GM12878 (cell line): ENCODE data around the gene REEP1. TPM values are rescaled to one million over a fixed set of nuclear protein-coding genes. Genes with fewer than 3 reads are reported as not detected.
A peak's percentile ranks its signal among the peaks of the same experiment; 100 is the strongest.

Experiments used
- ATAC-seq: fragments of 200-7000 bp; cut with Tn5 transposase; 3 replicates; pipeline ENCODE4 v1.9.1; 2020; ENCODE audit warnings: mild to moderate bottlenecking, moderate library complexity
- BruUV-seq: library from RNA; stranded (reverse); fragments of 400-500 nt; replicated peaks from 2 replicates; lab custom pipeline; 2021; lab: Mats Ljungman, UMichigan
- CTCF ChIA-PET: fragments of 300-600 bp; sonication (Branson Sonifier 250); formaldehyde crosslinking; extraction: SDS; loops from one replicate; lab custom pipeline; 2021; ENCODE audit warnings: inconsistent platforms; lab: Yijun Ruan, JAX
- POLR2A ChIA-PET: fragments of 350-600 bp; formaldehyde crosslinking; extraction: SDS; loops from one replicate; lab custom pipeline; 2021; ENCODE audit warnings: inconsistent platforms; lab: Charles Lee
- RAD21 ChIA-PET: fragments of 300-600 bp; sonication (Branson Sonifier 250); formaldehyde crosslinking; loops from one replicate; lab custom pipeline; 2023; ENCODE audit warnings: antibody characterized with exemption; ENCODE audit not compliant: unreplicated experiment; lab: Charles Lee
- SMC1A ChIA-PET: fragments of 300-600 bp; sonication (Branson Sonifier 250); formaldehyde crosslinking; loops from one replicate; lab custom pipeline; 2023; ENCODE audit not compliant: unreplicated experiment, uncharacterized antibody; lab: Charles Lee
- DNase-seq: peaks from one replicate; pipeline ENCODE4 v3.0.0-alpha.2; 2011; ENCODE audit warnings: low read depth, low spot score
- FAIRE-seq: peaks from 3 replicates; lab custom pipeline; 2011; peaks lifted over from hg19 to GRCh38; lab: Jason Lieb, UNC
- H2AFZ ChIP-seq: 2 replicates; pipeline ENCODE4 v1.6.0; 2011; ENCODE audit warnings: low read depth, low read length, control low read depth; ENCODE audit not compliant: control insufficient read depth
- H3K27ac ChIP-seq: 2 replicates; pipeline ENCODE4 v1.5.1; 2011; ENCODE audit warnings: control low read depth; ENCODE audit not compliant: control insufficient read depth, insufficient read depth
- H3K27me3 ChIP-seq, 2 experiments: replicated peaks in 1 of 2; 2 replicates each; pipeline versions ENCODE4 v1.6.0 to v1.6.1; 2011; ENCODE audit warnings: low read length in 1 of 2; ENCODE audit not compliant: control insufficient read depth in 2 of 2, insufficient read depth in 2 of 2
- H3K36me3 ChIP-seq, 2 experiments: 2 replicates each; pipeline ENCODE4 v1.5.1; 2011; ENCODE audit warnings: low read length in 1 of 2; ENCODE audit not compliant: control insufficient read depth in 2 of 2, insufficient read depth in 2 of 2
- H3K4me1 ChIP-seq: 2 replicates; pipeline ENCODE4 v1.6.1; 2011; ENCODE audit warnings: mild to moderate bottlenecking, low read length, moderate library complexity, mixed read lengths; ENCODE audit not compliant: control insufficient read depth, insufficient read depth
- H3K4me2 ChIP-seq: 2 replicates; pipeline ENCODE4 v1.6.0; 2011; ENCODE audit warnings: control low read depth; ENCODE audit not compliant: control insufficient read depth, insufficient read depth
- H3K4me3 ChIP-seq: fragments of 200-600 bp; sonication (generic); 2 replicates; pipeline ENCODE4 v1.5.1; 2016
- H3K79me2 ChIP-seq: 2 replicates; pipeline ENCODE4 v1.6.0; 2011; ENCODE audit warnings: low read length; ENCODE audit not compliant: control insufficient read depth, insufficient read depth
- H3K9ac ChIP-seq: 2 replicates; pipeline ENCODE4 v1.8.0; 2011; ENCODE audit warnings: low read length, control low read depth, mixed read lengths; ENCODE audit not compliant: control insufficient read depth, insufficient read depth
- H3K9me3 ChIP-seq: replicated peaks from 3 replicates; pipeline ENCODE4 v1.5.1; 2011; ENCODE audit warnings: mild to moderate bottlenecking, low read length; ENCODE audit not compliant: control insufficient read depth, insufficient read depth
- H4K20me1 ChIP-seq: 2 replicates; pipeline ENCODE4 v1.6.0; 2011; ENCODE audit not compliant: control insufficient read depth, insufficient read depth
- CHD2 ChIP-seq: IDR thresholded peaks from 2 replicates; pipeline ENCODE4 v1.6.1; 2011; ENCODE audit warnings: low read depth, low read length, improper control_type of control experiment, borderline replicate concordance
- CTCF ChIP-seq, 3 experiments: IDR thresholded peaks in 2 of 3; conservative IDR thresholded peaks in 1 of 3; 2 replicates each; pipeline ENCODE4 v1.5.1; 2011; ENCODE audit warnings: low read depth in 3 of 3, low read length in 3 of 3, mild to moderate bottlenecking in 3 of 3, control low read depth in 2 of 3, moderate library complexity in 2 of 3, inconsistent platforms in 1 of 3, mixed read lengths in 1 of 3; ENCODE audit not compliant: control insufficient read depth in 2 of 3, insufficient read depth in 1 of 3; ENCODE audit errors: extremely low read depth in 1 of 3
- KLF5 ChIP-seq: fragments of 450-650 bp; IDR thresholded peaks from 2 replicates; pipeline ENCODE4 v1.6.1; 2014; ENCODE audit warnings: mild to moderate bottlenecking; ENCODE audit not compliant: partially characterized antibody
- NFYB ChIP-seq: IDR thresholded peaks from 2 replicates; pipeline ENCODE4 v1.6.1; 2011; ENCODE audit warnings: low read depth, mild to moderate bottlenecking, low read length, improper control_type of control experiment, moderate library complexity; ENCODE audit not compliant: insufficient read depth
- RAD21 ChIP-seq: IDR thresholded peaks from 2 replicates; pipeline ENCODE4 v1.6.1; 2011; ENCODE audit warnings: mild to moderate bottlenecking, low read depth, low read length, moderate library complexity; ENCODE audit not compliant: insufficient read depth
- RUNX3 ChIP-seq: IDR thresholded peaks from 2 replicates; pipeline ENCODE4 v1.6.1; 2012; ENCODE audit warnings: low read length, inconsistent platforms
- SMARCA5 ChIP-seq: fragments of 450-650 bp; IDR thresholded peaks from 2 replicates; pipeline ENCODE4 v1.6.1; 2017; ENCODE audit warnings: mild to moderate bottlenecking
- SMC3 ChIP-seq: IDR thresholded peaks from 2 replicates; pipeline ENCODE4 v1.6.1; 2011; ENCODE audit warnings: low read length, improper control_type of control experiment, borderline replicate concordance
- STAT1 ChIP-seq: fragments of 450-650 bp; conservative IDR thresholded peaks from 2 replicates; pipeline ENCODE4 v1.6.1; 2014; ENCODE audit warnings: antibody characterized with exemption, mild to moderate bottlenecking
- TCF7 ChIP-seq: IDR thresholded peaks from 2 replicates; pipeline ENCODE4 v1.6.1; 2014; ENCODE audit warnings: antibody characterized with exemption, borderline replicate concordance
- YY1 ChIP-seq: IDR thresholded peaks from 2 replicates; pipeline ENCODE4 v1.6.1; 2011; ENCODE audit warnings: low read depth, mild to moderate bottlenecking, low read length
- ZNF384 ChIP-seq: IDR thresholded peaks from 2 replicates; pipeline ENCODE4 v1.6.1; 2012; ENCODE audit warnings: low read depth, mild to moderate bottlenecking, low read length, improper control_type of control experiment, borderline replicate concordance
- ZNF592 ChIP-seq: fragments of 450-650 bp; IDR thresholded peaks from 2 replicates; pipeline ENCODE4 v1.6.1; 2017; ENCODE audit warnings: mild to moderate bottlenecking, moderate library complexity
- WGBS: methylation state at CpG from one replicate; pipeline ENCODE4 v1.1.6; 2016; ENCODE audit warnings: low lambda C conversion rate; ENCODE audit not compliant: insufficient replicate concordance, insufficient coverage; ENCODE audit errors: missing lambda C conversion rate; 5-methylcytosine and 5-hydroxymethylcytosine counted together
- in situ Hi-C: fragments of 300-500 bp; cut with MboI; formaldehyde crosslinking; loops from 9 replicates; pipeline ENCODE4 v1.14.3; 2018; ENCODE audit warnings: mixed read lengths
- intact Hi-C: fragments of 100-400 bp; cut with micrococcal nuclease; formaldehyde crosslinking; loops from one replicate; pipeline ENCODE4 v1.14.2; 2022; ENCODE audit not compliant: unreplicated experiment
- polyA plus RNA-seq, 11 experiments: library from polyadenylated mRNA; depleted of rRNA in 4 of 11; unstranded in 6 of 11; stranded (reverse) in 5 of 11; fragments of >200 nt; fragmentation: Nextera tagmentation in 4 of 11; fragmentation: Illumina TruSeq in 1 of 11; extraction: Ambion mirVana in 4 of 11; extraction: Trizol in 1 of 11; gene quantifications; 1 replicate in 1 of 11; 2 replicates in 10 of 11; pipeline versions ENCODE4 v1.2.1 to v1.2.3, GENCODE V29; 2011 to 2016; ENCODE audit warnings: inconsistent platforms in 2 of 11, missing spikeins in 2 of 11, low read depth in 1 of 11
- total RNA-seq, 4 experiments: library from RNA; depleted of rRNA in 3 of 4; stranded (reverse); fragments of >200 nt in 3 of 4; fragmentation: Illumina TruSeq in 1 of 4; extraction: Trizol in 1 of 4; gene quantifications; 2 replicates each; pipeline versions ENCODE4 v1.2.1 to v1.2.3, GENCODE V29; 2013 to 2021
- TF ChIP-seq, protein P1 (sequence below): fragments of 450-650 bp; IDR thresholded peaks from 2 replicates; pipeline ENCODE4 v1.6.1; 2017; ENCODE audit warnings: mild to moderate bottlenecking, low read depth, inconsistent platforms; ENCODE audit not compliant: poor library complexity, severe bottlenecking

The REEP1 gene
- total and polyA plus RNA-seq, 10 of the 15 experiments (the other 5 are each of a cell fraction or from before 2014, with no cell fraction given), result 0.02 to 0.30 (median 0.09) TPM; not detected in 1

DNA sequence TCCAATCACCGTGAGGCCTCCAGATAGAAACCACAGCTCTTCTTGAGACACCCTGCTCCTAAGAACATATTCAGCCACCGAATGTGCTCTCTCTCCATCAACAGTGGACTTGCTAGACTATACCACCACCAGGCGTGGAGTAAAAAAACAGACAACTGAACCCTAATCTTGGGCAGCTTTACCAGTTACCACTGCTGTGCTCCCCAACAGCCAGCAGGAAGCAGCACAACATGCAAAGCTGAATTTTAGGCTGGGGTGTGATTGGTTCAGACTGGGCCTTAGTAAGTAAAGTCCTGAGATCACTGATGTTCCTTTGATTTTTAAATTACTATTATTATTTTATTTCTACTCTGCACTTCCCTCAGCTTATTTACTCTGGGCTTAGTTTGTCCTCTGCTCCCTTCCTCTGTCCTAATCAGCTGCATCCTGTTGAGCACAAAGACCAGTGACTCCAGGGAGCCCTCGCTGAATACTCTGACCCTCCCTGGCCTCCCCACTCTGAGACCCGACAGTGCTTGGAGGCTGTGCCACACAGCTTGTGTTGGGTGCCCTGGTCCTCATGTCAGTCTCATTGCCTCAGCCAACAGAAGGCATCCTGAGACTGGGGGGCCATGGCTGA, 116.3 kb downstream of the REEP1 start:
- Histone ChIP-seq H3K27me3 (no peaks in the 10 kb centered on the region), H3K9me3 (no peaks in the 10 kb centered on the region), H3K4me1 (peaks cover 18% of the 10 kb centered on the region), H3K36me3 (no peaks in the 10 kb centered on the region), H3K9ac (no peak overlapping the region), H3K4me2 (no peak overlapping the region), H2AFZ (no peak overlapping the region), H4K20me1 (no peaks in the 10 kb centered on the region), H3K27ac (no peak overlapping the region), H3K79me2 (no peaks in the 10 kb centered on the region), H3K4me3 (no peak overlapping the region)
- in situ Hi-C loops (loop anchor here (5.0 kb wide), 2 partner anchors 76 to 141 kb away; no protein-coding TSS in a partner anchor), intact Hi-C loops (loop anchor here (1.0 to 10.0 kb wide), 4 partner anchors 76 to 224 kb away; partner anchors contain the start of gene KDM3A)
- ChIA-PET POLR2A (interaction anchor here (1.1 to 1.8 kb wide), 4 partner anchors 22 to 221 kb away, joined by 3 to 4 read pairs (median 4); partner anchors contain the start of genes IMMT and MRPL35), CTCF (interaction anchor here (0.8 to 9.0 kb wide), 55 partner anchors 9 to 394 kb away, joined by 3 to 278 read pairs (median 6); partner anchors contain the start of genes KDM3A, MRPL35 and REEP1), SMC1A (interaction anchor here (0.6 to 7.1 kb wide), 43 partner anchors 14 to 397 kb away, joined by 3 to 178 read pairs (median 5); partner anchors contain the start of gene KDM3A), RAD21 (interaction anchor here (0.5 to 10.1 kb wide), 30 partner anchors 11 to 394 kb away, joined by 3 to 181 read pairs (median 5); partner anchors contain the start of genes KDM3A, POLR1A and PTCD3)
- FAIRE-seq, result peak; percentile 13
- BruUV-seq, result no TSS peak
- DNase-seq, result no peak
- ATAC-seq, result peak; percentile 81
- 20% methylated on average over 5 of the region's 5 CpGs for WGBS
- TF ChIP-seq SMC3 (peak; percentile 96), RAD21 (peak; percentile 99), NFYB (peak; percentile 49; the same call in 1 of the 2 replicates), RUNX3 (peak; percentile 30; the same call in 1 of the 2 replicates), SMARCA5 (0 out of 2 replicates have a peak, but pooled peaks have one; percentile 33), ZNF592 (peak; percentile 50; the same call in 1 of the 2 replicates), STAT1 (no peak), ZNF384 (peak; percentile 27; the same call in 1 of the 2 replicates), CHD2 (no peak), KLF5 (peak; percentile 33), TCF7 (no peak), YY1 (peak; percentile 66; the same call in 1 of the 2 replicates), CTCF (IDR thresholded peaks at IDR 0.05 in 2 of 3, conservative IDR thresholded peaks at IDR 0.05 in 1 of 3; ENCODE audit: control insufficient read depth in 2 of 3, extremely low read depth in 1 of 3, insufficient read depth in 1 of 3, low read depth in 3 of 3, low read length in 3 of 3) (peak; percentile 91 to 99 (median 96))
- TF ChIP-seq, protein P1, sequence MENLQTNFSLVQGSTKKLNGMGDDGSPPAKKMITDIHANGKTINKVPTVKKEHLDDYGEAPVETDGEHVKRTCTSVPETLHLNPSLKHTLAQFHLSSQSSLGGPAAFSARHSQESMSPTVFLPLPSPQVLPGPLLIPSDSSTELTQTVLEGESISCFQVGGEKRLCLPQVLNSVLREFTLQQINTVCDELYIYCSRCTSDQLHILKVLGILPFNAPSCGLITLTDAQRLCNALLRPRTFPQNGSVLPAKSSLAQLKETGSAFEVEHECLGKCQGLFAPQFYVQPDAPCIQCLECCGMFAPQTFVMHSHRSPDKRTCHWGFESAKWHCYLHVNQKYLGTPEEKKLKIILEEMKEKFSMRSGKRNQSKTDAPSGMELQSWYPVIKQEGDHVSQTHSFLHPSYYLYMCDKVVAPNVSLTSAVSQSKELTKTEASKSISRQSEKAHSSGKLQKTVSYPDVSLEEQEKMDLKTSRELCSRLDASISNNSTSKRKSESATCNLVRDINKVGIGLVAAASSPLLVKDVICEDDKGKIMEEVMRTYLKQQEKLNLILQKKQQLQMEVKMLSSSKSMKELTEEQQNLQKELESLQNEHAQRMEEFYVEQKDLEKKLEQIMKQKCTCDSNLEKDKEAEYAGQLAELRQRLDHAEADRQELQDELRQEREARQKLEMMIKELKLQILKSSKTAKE, result peak; percentile 22
